Measurements from ENCODE around the gene MAGI2.

MAGI2 gene

DNA sequence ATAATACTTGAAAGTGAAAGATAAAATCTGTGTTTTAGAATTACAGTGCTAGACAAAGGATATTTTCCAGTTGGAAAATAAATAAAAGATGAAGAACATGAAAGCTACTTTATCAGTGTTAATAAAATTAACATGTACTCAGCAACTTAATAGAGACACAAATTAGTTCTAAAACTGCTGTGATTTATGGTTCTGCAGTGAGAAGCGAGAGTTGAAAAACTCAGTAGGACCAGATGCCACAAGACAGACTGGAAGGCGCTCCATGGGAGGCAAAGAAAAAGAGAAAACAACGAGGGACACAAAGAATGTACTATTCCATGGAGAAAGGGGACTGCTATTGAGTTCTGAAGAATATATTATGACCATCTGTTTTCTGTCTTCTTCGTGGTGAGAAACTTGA is 1064.4 kb downstream of the MAGI2 start:
- DNase-seq, result no peak

- DNase-seq, result no peak
Observed at GRCh38 chr7:78386520-78386919, 1066.9 kb downstream of the MAGI2 start.

GRCh38 chr7:78383096-78383880 is 1070.2 kb downstream of the MAGI2 start:
- DNase-seq, result no peak

DNA sequence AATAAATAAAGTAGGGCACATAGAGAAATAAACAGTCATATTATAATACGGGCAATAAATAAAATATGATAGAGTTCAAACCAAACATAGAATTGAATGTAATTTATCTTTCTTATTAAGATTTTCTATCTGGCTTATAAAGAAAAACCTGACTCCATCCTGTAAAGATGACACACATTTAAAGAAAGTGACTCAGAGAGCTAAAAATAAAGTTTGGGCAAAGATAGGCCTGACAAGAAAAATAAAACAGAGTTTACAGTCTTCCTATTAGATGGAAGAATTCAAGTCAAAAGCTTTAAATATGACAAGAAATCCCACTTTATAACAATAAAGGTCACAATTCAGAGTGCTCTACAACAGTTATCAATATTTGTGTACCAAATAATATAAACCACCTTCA is 1074.3 kb downstream of the MAGI2 start:
- no peak for DNase-seq

DNA sequence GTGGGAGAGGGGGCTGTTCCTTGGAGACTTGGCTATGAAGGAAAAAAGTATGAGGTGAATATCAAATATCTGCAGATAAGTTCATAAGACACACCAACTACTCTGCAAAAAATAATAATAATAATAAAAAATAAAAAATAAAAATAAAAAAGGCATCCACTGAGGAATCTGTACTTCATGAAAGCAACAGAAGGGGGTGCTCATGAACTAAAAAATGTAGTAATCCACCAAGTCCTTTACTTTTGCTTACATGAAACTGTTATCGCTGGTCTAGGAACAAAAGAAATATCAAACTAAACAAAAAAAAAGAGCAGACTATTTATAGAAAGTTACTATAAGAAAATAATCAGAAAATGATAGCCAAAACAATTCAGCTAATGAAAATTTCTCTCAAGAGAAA is 1075.9 kb downstream of the MAGI2 start:
- DNase-seq, result no peak

DNA sequence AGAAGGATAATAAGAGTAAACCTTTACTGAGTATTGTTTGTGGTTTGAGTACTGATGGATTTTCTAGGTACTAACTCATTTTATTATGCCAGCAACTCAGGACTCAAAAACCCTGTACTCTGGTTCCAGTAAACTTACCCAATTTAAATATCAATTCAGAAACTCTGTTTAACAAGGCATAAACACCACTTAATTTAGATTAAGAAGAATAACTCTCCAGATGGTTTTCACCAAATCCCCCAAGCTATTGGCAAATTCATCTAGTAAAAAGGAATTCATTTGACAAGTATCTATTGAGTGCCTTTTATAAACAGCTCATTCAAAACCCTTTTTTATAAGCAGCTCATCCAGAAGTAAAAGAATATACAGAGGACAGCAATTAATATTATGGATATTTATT is 1082.5 kb downstream of the MAGI2 start:
- no peak for DNase-seq

- DNase-seq, result no peak
Observed at GRCh38 chr7:78368771-78369170, 1084.7 kb downstream of the MAGI2 start.

- DNase-seq, result no peak
Observed at GRCh38 chr7:78367280-78367773, 1086.1 kb downstream of the MAGI2 start.

DNA sequence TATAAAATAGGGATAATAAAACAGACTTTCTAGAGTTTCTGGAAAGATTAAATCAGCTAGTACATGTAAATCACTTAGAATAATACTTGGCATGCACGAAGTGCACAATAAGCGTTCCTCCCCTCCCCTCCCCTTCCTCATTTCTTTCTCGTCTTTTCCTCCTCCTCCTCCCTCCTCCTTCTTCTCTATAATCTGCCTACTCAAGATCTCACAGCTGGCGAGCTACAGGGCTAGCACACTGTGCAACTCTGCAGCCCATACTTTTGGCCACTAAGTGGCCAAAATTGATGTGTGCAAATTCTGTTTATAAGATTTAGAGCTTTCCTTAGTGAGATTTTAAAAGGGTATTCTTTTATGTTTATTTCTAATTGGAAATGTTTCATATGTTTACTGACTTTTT is 1089.6 kb downstream of the MAGI2 start:
- no peak for DNase-seq

GRCh38 chr7:78359836-78360235 is 1093.6 kb downstream of the MAGI2 start:
- no peak for DNase-seq

DNA sequence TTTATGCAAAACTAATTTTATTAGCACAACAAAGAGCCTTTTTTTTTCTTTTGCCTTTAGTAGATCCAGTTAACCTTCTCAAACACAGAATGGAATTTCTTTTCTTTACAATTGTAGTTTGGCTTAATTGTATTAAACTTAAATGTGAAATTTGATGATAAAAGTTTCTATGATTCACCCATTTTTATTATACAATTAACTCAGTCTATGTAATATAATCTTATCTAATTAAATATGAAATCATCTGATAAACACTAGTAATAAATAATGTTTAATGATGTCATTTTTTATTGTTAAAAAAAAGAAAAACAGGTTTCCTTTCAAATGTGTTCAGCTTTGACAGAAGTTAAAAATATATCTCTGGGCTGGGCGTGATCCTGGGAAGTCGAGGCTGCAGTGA is 1095.8 kb downstream of the MAGI2 start:
- no peak for DNase-seq

DNA sequence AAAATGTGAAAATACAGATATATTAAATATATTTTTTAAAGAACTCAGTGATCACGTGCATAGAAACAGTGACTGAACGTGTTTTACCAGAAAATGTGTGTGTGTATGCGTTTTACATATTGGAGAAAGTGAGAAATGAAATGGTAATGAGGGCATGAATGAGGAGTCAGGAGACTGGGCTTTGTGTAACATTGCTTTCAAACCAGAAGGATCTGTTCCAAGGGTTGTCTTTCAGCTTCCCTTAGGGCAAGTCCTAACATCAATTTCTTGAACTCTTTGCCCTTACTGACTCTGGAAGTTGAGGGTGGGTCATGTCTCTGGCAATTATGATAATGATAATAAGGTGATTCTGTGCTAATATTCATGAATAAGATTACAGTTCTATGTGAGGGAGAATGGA is 1097.6 kb downstream of the MAGI2 start:
- no peak for DNase-seq

- no peak for DNase-seq
Observed at GRCh38 chr7:78350926-78351325, 1102.5 kb downstream of the MAGI2 start.

DNA sequence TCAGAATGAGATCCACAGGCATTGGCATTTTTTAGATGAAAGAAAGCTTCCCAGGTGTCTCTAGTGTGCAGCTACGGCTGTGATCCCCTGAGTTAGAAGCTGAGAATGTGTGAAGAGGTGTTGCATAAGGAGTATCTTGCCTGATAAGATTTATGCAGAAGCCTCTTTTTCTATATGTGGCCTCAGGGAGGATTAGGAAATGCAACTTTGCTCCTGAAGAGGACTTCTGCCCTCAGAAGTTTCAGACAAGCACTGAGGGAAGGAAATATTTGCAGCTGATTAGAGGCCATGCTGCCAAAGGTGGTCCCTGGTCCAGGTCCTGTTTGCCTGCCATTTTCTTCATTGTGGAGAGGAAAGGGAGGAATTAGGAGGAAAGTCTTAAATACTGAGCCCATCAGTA is 1103.1 kb downstream of the MAGI2 start:
- no peak for DNase-seq

- DNase-seq, result no peak
Observed at GRCh38 chr7:78346827-78347226, 1106.6 kb downstream of the MAGI2 start.

- DNase-seq, result no peak
Observed at GRCh38 chr7:78345979-78346378, 1107.5 kb downstream of the MAGI2 start.

- DNase-seq, result no peak
Observed at GRCh38 chr7:78345293-78345911, 1108.1 kb downstream of the MAGI2 start.

DNA sequence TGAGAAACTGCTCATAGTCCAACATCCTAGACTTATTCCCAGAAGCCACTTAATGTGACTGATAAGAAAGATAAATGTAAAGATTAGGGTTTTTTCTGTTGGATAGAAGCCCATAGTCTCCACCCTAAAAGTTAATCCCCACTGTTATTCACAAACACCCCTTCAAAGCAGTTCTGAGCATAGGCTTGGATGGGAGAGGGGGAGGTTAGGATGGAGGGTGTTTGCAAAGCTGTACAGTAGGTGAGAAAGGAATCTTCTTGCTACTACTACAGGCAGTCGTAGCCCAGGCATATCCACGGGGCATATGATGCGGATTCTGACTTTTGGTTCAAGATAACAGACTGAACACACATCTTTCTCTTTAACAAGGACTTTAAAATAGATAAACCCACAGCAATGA is 1119.0 kb downstream of the MAGI2 start:
- no peak for DNase-seq

DNA sequence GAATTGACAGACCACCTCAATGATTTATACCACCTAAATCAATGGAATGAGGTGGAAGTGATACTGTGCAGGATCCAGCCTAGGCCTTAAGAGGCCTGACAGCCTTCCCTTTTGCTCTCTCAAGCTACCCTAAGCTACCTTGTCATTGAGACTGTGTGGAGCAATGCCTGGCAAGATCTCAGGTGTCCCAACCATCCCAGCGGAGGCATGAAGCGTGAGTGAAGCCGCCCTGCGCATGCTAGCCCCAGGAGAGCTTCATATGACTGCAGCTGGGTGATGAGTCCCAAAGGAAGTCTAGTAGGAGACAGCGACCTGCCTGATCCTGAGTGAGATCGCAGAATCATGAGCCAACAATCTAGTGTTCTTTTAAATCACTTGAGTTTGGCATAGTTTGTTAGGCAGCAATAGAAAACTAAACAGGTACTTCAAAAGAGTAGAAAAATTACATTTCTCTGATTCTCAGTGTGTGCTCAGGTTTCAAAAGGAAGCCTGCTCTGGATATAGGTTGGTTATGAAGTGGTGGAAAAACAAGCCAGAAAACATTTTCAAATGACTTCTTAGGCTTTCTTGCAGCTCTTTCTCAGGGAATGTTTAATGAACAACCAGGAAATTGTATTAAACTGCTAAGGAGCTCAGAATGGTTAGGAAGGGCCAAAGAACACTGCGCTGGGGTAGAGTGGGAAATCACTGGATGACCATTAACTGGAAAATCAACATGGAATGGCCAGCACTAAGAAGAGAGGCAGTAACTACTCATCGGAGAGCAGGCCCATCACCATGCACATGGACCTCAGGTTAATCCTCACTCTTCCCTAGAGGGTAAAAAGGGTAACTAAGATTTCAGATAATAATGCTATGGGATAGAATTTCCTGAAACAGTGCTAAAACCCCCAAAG is 1119.7 kb downstream of the MAGI2 start:
- DNase-seq, result no peak

DNA sequence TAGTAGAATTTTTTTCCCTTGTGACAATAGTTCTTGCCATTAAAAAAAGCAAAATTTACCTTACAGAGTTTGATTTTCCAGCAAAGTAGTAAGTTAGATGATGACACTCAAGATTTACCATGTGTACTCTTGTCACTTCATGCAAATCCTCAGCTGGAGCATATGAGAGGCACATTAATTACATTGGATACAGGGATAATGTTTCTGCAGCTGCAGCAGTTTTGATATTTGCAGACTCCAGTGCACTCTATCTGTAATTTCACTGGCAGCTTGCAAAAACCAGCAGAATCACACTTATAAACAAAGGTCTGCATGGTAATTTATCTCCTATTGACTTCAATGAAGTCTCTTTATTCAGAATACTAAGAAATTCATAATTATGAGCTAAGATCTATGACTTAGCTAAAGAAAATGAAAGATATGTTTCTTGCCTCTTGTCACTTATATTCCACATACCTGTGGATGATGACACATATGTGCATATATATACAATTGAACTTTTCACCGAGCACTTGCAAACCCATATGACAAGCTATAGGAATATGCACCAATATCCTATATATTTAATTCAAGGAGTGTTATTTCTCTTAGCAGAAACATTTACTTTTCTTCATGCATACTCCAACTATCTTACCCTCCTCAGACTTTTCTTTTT is 1124.3 kb downstream of the MAGI2 start:
- no peak for DNase-seq

DNA sequence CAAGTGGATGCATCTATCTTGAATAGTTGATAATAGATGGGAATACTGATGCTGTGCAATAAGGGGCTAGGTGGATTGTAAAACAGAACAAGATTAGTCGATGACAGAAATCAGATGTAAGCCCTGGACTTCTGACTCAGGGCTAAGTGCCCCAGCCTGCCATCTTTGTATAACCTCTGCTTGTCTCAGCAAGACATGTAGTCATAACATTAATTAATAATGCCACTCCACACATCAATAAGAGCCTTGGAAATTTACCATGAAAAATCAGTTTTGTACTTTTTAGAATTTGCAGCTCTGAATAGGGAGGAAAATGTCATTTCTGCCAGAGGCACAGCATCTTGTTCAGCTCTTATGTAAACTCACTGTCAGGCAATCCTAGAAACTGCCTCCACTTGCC is 1125.7 kb downstream of the MAGI2 start:
- no peak for DNase-seq

DNA sequence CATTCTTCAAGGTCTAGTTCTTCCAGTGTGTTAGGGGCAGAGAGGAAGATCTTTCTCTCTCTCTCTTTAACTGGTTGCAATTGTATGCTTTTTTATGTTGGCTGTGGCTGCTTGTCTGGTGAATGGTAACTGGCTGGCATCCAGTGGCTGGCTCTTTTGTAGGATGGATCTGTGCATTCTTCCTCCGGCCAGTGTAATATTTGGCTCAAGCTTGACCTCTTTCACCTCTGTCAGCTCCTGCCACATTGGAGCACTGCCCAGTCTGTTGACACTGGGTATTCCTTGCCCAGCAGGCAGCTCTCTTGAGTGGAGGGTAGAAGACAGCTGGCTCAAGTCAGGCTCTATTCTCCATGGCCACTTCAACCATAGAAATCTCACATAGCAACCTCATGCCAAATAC is 1126.6 kb downstream of the MAGI2 start:
- DNase-seq, result no peak

- DNase-seq, result no peak
Observed at GRCh38 chr7:78326189-78326588, 1127.3 kb downstream of the MAGI2 start.

Data from CD4-positive, alpha-beta T cell treated with Interferon alpha-2 for 1 hour (primary cell).